TTC549 (cell line): ENCODE data around the gene SFXN5.
"Not testable (repeated sequence)": the region's sequence is repeated elsewhere in the genome, so short reads cannot be mapped to it uniquely, and the experiment has no call there.

Experiments
- FAIRE-seq: peaks from 2 replicates; lab custom pipeline; 2012; peaks lifted over from hg19 to GRCh38; lab: Jason Lieb, UNC

SFXN5 gene

DNA sequence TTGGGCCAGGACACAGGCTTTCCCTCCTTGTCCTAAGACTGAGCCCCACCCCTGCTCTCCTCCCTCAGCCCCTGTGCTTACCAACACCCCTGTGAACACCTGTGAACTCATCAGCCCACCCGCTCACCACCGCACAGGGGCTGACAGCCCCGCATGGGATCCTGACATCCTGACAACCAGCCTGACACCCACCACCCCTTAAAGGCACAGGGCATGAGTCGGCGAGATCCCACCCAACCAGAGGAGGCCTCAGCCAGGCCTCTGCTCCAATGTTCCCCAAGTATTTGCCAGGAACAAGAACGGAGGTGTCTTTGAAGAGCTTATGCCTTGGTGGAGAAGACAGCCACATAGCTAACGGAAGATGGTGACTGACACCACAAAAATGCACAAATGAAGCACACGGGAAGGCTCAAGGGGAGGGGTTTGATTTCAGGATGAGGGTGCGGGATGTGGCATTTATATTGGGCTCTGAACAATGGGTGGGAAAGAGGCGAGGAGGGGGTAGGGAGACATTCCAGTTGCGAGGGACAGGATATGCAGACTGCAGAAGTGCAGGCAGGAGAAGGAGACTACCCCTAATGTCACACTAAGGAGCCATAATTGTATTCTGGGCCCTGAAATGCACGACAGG lies 30.2 kb upstream of the SFXN5 start:
- no peak for FAIRE-seq

DNA sequence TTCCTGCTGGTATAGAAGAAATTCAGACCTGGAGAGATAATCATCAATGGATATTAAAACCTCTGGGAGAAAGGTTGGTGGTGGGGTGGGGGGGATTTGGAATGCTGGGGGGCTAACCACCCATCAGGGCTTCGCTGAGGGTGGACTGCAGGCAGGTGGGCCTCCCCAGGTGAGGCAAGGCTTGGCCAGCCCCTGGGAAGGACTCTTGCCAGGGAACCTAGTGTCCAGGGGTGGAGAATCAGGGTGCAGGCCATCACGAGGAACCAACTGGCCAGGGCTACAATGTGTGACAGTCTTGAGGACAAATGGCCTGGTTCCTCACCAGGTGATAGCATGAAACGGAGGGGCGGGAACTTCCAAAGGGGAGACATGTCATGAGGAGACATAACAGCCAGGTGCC lies 29.4 kb upstream of the SFXN5 start:
- FAIRE-seq = no peak

DNA sequence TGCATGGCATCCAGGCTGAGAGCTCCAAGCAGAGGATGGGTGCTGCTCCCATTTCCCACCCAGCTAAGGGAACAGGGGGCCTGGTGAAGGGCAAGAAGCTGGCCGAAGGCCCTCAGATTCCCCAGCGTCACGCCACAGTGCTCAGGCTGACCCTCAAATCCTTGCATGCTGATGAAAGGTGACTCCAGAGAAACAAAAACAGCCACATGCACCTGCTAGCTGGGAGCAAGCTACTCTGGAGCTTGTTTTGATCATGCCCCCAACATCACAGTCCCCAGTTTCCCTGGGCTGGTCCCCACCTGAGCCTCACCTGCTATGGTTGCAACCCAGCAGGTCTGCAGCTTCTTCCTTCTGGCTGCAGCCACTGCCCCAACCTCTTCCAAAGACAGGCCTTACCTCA lies 28.0 kb upstream of the SFXN5 start:
- no peak for FAIRE-seq

DNA sequence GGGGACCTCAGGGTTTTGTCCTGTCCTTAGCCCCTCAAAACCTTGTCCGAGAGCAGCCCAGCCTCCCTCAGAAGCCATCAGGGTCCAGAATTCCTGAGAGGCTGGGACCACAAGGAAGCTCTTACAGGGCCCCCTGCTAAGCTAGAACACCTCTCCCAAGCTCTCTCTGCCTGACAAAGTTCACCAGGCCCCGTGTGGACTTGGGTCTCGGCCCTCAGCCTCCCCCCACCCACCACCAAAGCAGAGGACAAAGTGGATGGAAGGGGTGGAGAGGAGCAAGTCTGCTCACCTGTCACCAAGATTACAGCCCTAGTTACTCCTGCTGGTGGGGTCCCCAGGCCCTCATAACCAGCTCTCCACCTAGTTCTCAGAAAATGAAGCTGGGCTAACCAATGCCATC lies 24.4 kb upstream of the SFXN5 start:
- no peak for FAIRE-seq

DNA sequence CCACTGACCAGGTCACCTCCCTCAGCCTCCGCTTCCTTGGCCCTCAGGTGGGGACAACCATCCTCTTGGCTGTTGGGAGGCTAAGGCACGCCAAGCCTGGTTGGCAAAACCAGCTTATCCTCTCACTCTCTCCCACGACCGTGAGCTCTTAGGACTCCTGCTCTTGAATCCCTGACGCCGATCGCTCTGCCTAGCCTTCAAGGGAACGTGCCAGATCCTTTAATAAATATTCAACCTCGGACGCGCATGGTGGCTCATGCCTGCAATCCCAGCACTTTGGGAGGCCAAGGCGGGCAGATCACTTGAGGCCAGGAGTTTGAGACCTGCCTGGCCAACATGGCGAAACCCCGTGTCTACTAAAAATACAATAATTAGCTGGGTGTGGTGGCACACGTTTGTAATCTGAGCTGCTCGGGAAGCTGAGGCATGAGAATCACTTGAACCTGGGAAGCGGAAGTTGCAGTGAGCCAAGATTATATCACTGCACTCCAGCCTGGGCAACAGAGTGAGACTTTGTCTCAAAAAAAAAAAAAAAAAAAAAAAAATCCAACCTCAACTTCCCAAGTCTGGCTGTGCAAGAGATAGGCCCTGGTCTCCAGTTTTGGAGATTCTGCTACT lies 22.2 kb upstream of the SFXN5 start:
- FAIRE-seq = not testable (repeated sequence)

DNA sequence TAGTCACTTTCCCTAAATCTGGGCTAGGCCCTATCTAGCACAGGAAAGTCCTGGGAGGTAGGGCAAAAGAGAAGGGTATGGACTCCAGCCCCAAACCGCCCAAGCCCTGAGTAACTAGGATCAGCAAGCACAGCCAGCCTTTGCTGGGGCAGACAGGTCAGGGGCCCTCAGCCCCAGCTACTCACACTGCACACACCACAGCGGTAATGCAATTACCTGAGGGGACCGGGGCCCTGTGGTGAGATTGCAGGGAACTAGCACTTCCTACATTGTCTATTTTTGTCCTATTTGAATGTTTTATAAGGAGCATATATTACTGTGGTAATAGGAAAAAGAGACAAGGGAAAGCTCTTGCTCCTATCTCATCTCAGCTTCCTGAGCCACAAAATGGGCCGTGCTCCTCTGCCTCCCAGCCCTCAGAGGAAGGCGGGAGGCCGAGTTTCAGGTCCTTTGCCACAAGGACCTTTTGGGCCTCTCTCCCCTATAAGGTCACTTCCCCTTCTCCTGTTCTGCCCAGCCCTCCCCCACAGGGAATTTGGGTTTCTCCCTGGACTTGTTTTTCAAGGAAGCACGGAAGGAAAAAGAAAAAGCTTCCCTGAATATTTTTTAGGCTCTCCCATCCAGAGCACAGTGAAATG lies 20.8 kb upstream of the SFXN5 start:
- FAIRE-seq = no peak

DNA sequence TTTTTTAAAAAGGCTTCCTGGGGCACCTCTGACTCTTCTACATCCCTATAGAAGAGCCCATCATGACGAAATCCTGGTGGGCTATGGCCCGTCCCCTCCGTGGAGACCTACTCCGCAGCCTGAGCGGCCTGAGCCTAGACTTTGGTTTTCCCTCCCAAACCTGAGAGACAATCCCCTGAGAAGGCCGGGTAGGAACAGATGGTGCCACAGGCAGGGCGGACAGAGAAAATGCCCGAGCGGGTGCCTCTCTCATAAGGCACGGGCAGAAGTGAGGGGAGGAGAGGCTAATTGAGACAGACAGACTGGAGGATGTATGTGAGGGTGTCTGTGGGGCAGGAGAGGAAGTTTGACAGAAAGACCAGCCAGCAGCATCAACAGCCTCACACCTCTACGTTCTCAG lies 20.2 kb upstream of the SFXN5 start:
- no peak for FAIRE-seq

DNA sequence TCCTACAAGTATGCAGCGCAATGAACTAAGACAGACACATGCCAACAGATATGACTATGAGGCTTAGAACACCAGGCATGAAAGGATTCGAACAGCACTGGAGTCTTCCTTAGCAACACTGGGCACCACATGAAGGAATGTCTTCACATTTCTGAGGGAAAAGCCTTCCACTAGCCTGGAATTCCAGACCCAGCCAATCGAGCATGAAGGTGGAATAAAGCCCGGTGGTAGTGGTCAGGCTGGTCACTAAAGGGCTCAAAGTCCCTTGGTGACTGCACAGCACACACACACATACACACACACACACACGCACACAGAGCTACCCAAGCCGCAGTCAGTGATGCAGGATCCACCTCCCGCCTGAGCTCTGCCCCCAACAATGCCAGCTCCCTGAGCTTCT lies 19.7 kb upstream of the SFXN5 start:
- FAIRE-seq = no peak

DNA sequence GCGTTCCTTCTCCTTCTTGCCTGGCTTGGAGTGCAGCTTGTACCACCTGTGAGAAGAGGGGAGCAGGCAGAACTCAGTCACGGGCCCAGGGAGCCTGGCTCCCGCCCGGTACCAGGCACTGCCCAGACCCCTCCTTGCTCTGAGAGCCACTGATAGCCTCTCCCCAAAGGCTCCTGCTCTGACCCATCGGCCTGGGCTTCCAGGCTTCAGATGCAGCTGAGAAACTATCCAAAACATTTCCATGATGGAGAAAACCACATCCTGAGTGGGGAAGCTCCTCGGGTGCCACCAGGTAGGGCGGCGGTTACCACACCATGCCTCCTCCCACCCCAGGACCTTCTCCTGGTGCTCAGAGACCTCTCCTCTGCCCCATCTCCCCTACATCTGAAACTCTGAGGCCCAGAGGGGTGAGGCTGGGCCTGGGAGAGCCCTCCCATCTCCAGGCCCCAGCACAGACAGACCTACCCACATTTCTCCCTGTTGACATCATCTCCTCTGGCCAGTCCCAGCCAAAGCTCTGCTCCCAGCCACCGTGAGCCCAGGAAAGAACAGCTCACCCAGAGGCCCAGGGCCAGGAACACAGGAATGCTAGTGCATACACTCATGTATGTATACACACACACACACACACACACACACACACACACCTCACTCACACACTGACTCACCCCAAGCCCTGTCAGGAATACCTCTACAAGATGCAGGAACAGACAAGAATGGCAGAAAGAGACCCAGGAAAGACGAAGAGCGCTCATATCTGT lies 17.9 kb upstream of the SFXN5 start:
- no peak for FAIRE-seq

DNA sequence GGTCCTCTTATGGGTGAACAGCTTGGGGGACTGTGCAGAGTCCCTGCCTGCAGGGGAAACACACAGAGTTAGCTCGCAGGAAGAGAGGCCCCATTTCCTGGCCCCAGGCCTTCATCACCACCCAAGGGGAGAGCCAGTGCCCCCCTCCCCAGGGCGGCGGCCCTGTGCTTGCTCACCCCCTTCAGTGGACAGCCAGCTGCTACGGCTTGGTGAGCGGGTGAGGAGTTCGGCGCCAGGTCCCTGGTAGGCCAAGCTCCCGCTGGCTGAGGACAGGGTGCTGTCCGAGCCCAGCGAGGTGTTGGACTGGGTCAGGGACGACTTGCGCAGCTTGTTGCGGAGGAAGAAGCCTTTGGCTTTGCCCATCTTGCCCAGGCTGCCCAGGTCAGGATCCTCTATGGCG lies 17.2 kb upstream of the SFXN5 start:
- FAIRE-seq = no peak

DNA sequence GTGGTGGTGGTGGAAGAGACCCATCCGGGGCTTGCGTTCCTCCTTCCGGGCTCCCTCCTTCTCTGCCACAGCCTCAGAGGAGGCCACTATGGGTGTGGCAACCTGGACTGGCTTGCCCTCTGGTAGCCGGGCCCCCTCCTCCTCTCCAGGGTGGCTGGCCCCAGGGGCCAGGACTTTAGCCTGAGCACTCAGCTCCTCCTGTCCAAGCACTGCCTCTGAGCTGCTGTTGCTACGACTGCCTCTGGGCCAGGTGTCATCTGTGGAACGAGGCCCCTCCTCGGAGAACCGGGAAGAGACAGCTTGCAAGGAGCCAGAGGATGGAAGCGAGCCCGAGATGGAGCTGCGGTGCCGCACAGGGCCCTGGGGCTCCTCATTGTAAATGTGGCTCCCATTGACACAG lies 16.7 kb upstream of the SFXN5 start:
- FAIRE-seq = no peak

DNA sequence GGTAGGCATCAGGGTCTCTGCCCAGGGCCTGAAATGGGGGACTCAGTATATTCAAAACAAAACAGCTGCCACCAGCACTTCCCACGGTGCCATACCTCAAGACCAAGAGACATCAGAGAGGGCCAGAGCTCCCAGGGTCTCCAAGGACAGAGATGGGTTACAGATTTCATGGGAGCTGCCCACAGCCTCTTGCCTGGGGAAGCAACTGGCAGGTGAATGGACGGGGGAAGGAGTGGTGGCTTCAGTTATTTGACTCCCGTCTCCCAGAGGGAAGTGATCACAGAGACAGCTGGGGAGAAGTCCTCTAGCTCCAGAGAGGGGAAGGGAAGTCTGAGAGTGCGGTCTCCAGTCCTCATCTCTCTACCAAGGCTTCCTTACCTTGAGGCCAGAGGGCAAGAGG lies 15.8 kb upstream of the SFXN5 start:
- no peak for FAIRE-seq

DNA sequence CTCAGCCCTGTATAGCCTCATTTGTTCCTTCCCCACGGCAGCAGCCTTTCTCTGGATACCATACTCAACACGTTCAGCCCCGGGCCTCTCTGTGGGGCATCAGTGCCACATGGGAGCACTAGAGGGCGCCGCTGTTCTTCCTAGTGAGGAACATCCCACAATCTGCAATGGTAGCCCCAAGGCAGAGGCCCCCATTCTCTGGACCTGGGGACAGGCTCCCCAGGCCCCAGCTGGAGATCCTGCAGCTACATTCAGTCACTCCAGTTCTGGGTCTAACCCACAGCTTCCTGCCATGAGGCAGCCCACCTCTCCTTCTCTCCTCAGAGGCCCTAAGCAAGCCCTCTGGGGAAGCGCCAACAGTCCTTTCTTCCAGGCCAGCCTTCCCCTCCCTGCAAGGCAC lies 14.2 kb upstream of the SFXN5 start:
- no peak for FAIRE-seq

DNA sequence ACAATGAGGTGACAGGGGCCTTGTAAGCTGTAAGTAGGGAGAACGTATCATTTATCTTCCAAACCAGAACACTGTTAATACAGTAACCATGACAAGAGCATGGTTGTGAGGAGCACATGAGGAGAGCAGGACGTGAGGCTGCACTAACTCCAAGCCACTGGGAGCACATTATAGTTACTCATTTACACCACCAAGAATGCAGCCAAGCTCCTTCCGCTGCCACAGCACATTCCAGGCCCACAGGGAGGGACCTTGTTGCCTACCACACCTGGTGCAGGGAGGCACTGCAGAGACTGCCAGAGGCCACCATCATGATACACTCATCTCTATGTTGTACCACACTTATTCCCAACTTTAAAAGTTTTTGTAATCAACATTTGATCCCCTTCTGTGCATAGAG lies 13.5 kb upstream of the SFXN5 start:
- no peak for FAIRE-seq

DNA sequence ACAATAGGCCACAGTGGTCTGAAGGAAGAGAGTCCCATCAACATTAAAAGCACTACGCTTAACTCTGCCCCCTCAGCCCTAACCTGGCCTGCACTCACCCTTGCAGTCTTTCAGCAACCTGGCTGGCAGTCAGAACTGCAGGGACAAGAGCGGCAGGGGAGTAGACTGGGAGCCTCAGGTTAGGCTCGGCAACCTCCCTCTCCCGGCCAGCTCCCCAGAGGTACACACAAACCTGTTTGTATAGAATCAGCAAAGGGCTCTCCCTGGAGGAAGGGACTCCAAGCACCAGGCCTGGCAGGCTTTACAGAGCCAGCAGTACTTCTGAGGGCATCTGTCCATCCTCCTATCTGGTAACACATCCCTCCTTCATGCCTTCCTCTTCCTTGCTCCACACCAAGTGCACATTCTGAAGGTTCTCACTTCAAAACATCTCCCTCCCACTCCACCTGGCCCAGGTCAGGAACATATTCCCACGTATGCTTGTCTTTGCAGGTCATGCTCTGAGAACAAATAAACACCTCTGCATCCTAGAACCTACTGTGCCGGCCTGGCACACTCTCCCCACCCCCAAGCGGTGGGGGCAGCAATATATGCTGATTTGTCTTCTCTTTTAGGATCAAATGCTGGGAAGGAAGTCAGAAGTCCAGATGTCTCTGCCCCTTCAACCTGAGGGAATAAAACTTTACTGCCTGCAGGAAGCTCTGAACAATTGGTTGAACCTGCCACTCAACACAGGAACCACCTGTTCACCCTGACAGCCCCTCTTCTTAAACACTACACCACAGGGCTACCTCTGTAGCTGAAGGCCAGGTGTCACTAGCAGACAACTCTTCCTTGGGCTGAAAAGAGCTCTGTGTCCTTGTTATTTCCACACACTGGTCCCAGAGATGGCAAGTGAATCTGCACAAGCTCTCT lies 12.6 kb upstream of the SFXN5 start:
- no peak for FAIRE-seq

DNA sequence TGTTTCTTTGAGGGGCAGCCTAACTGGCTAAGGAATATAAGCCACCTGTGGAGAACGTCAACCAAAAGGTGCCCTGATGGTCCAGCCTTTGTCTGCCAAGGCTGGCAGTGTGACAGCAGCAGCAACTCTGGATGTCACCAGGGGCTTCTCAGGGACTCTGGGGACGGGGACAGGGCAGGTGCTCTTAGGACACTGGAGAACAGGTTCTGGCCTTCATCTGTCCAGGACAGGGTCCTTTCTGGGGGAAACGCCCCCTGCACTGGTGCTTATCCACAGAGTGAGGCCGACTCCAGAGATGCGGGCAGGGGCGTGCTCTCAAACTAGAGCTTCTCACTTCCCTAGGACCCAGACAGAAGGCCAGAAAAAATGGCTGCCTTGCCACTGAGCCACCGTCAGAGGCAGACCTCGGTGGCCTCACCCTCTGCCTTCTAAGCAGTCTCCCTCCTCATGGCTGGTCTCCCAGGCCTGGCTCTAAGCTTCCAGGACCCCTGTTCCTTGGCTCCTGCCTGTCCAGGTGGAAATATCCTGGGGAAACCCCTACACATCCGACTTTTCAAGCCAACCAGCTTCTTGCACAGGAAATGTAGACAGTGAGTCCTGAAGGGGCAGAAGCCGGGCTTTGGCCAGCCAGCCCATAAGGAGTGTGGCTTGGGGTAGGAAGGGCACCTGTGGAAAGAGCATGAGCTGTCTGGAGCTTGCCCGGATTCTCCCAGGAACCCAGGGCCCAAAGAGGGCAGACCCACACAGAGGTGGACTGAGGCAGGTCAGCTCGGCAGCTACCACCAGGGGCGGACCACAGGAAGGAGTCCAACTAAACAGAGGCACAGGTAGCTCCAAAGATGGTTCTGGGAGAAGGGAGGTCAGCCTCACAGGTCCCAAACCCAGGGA lies 11.3 kb upstream of the SFXN5 start:
- no peak for FAIRE-seq

DNA sequence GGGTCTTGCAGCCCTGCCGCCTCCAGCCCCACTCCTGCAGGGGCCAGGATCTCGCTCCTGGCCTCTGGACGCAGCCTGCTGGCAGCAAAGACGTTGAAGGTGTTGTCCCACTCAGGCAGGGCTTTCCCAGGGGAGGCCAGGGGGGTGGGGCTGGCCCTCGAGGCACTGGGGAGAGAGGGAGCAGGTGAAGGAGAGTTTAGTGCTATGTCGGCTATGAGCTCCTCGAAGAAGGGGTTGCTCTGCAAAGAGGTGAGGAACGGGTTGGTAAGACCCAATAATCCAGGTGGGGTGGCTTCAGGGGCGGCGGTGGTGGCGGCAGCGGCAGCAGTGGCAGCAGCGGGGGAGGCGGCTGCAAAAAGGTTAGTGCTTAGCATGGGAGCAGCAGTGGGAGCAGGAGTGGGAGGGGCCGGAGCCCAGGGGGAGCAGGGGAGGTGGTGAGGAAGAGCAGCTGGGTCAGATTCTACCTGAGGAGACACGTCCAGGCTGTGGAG lies 9.7 kb upstream of the SFXN5 start:
- FAIRE-seq = no peak

DNA sequence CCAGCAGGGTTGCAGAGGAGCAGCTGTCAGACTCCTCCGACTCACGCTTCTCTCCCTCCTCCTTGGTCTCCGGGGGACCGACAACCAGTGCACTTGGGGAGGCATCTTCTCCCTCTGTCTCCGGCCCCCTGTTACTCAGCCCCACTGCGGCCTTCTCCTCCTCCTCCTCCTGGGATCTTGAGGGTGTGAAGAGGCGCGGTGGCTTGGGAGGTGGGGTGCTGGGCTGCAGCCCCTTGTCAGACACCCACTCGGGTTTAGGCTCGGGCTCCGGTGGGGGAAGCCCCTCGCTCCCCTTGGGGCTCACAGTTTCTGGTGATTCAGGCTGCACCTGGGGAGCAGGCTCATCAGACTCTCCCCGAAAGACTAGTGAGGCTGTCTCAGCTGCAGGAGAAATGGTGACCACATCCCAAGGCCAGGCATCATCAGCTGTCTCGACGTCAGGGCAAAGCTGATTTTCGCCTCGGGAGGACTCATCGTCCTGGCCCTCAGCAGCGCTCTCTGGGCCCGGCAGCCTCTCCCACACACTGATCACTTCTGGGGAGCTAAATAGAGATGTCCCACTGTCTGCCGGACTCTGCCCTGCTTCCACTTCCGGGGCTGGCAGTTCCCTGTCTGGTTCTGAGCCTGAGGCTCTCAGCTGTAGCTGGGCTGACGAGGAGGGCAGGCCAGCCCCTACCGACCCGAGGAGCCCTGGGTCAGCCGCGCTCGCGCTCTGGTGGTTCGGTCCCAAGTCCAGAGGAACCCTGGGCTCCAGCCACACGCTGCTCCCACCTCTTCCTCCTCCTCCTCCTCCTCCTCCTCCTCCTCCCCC lies 9.0 kb upstream of the SFXN5 start:
- no peak for FAIRE-seq

DNA sequence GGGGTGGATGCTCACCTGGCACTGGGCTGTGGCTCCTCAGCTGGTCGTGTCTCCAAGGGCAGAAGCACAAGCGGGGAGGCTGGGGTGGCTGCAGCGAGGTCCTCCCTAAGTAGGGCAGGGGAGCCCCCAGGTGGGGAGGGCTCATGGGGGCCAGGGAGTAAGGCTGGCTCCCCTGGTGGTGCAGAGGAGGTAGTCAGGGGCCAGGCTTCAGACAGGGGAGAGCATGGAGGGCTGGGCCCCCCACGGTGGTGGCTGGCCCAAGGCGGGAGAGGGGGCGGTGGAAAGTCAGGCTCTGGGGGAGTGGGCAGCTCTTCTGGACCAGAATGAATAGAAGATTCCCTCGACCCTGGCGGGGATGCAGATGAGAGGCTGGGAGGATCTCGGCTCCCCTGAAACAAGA lies 8.1 kb upstream of the SFXN5 start:
- no peak for FAIRE-seq
